ENCODE measurements around the gene CLEC17A.

DNA sequence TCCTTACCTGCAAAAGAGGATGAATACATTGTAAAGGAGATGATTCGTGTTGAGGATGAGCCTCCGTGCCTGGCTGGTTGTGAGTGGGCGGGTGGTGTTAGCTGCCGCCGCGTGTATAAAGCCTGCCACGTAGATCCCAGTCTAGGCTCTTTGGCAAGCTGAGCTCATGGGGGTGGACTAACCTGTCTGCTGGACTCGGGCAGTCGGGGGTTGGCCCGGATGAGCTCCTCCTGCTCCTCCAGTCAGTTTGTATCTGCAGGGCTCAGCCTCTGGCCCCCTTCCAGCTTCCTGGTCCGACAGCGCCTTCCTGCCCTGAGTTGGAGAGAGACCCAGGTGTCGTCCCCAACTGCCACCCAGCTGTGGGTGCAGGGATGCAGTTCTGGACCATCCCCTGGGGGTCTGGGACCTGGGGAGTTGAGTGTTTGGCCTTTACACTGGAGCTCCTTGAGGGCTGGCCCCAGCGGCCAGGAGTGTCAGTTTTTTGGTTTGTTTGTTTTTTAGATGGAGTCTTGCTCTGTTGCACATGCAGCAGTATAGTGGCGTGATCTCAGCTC, 32.6 kb upstream of the CLEC17A start:
- TF ChIP-seq, protein P1, sequence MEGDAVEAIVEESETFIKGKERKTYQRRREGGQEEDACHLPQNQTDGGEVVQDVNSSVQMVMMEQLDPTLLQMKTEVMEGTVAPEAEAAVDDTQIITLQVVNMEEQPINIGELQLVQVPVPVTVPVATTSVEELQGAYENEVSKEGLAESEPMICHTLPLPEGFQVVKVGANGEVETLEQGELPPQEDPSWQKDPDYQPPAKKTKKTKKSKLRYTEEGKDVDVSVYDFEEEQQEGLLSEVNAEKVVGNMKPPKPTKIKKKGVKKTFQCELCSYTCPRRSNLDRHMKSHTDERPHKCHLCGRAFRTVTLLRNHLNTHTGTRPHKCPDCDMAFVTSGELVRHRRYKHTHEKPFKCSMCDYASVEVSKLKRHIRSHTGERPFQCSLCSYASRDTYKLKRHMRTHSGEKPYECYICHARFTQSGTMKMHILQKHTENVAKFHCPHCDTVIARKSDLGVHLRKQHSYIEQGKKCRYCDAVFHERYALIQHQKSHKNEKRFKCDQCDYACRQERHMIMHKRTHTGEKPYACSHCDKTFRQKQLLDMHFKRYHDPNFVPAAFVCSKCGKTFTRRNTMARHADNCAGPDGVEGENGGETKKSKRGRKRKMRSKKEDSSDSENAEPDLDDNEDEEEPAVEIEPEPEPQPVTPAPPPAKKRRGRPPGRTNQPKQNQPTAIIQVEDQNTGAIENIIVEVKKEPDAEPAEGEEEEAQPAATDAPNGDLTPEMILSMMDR (conservative IDR thresholded peaks at IDR 0.05; ENCODE audit: low read length): no peak
- TF ChIP-seq EZH2phosphoT487 (IDR thresholded peaks at IDR 0.05; ENCODE audit: borderline replicate concordance, low read depth, low read length): no peak

Measured in OCI-LY7 (cell line).